BLaER1 (cell line): ENCODE results near the gene APBB1.

Source experiments
- H3K27ac ChIP-seq: shearing (Covaris generic); formaldehyde crosslinking; 2 replicates; pipeline ENCODE4 v1.8.1; 2022
- H3K27me3 ChIP-seq: shearing (Covaris generic); formaldehyde crosslinking; 2 replicates; pipeline ENCODE4 v1.8.1; 2022
- H3K36me3 ChIP-seq: shearing (Covaris generic); formaldehyde crosslinking; 2 replicates; pipeline ENCODE4 v1.8.1; 2022
- H3K4me1 ChIP-seq: shearing (Covaris generic); formaldehyde crosslinking; 2 replicates; pipeline ENCODE4 v1.8.1; 2022
- H3K4me2 ChIP-seq: shearing (Covaris generic); formaldehyde crosslinking; 2 replicates; pipeline ENCODE4 v1.8.1; 2022
- H3K4me3 ChIP-seq: shearing (Covaris generic); formaldehyde crosslinking; 2 replicates; pipeline ENCODE4 v1.8.1; 2022
- H3K9ac ChIP-seq: shearing (Covaris generic); formaldehyde crosslinking; 2 replicates; pipeline ENCODE4 v1.8.1; 2022
- H3K9me3 ChIP-seq: shearing (Covaris generic); formaldehyde crosslinking; 2 replicates; pipeline ENCODE4 v1.8.1; 2022
- H4K20me1 ChIP-seq: shearing (Covaris generic); formaldehyde crosslinking; 2 replicates; pipeline ENCODE4 v1.8.1; 2022
- Cebpa-rat ChIP-seq: shearing (Covaris generic); IDR thresholded peaks from 2 replicates; pipeline ENCODE4 v1.8.1; 2022

Gene APBB1

DNA sequence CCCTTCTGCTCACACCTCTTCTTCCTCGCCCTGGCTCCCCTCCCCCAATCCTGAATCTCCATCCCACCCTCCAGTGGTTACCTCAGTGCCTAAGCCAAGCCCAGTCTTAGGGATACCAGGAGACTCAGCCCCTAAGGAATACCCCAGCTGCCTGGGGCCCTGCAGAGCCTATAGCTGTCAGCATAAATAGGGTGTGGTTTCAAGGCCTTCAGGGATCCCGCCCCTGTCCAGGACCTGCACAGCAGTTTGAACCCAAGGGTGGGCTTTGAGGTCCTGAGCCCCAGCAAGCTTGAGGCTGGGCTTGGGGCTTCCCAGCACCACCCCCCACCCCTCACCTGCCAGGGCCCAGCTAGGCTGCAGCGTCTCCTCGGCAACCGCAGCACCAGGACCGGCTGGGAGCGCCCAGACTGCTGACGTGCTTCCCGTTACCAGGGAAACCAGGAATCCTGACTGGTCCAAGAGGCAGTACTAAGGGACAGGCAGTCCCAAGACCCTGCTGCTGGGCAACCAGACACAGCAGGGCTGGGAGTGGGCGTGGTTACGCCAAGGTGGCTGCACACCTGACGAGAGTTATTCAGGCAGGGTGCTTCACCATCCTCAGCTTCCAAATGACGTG lies 13.7 kb downstream of the APBB1 start:
- H3K9me3 ChIP-seq, result no peaks in the 10 kb centered on the region
- H3K27me3 ChIP-seq, result no peaks in the 10 kb centered on the region
- no peak overlapping the region for H3K27ac ChIP-seq
- no peak for TF ChIP-seq Cebpa-rat
- peaks cover 51% of the 10 kb centered on the region for H3K4me1 ChIP-seq
- H3K4me2 ChIP-seq, result peak overlapping the region; percentile 82
- peaks cover 20% of the 10 kb centered on the region for H3K36me3 ChIP-seq
- H3K9ac ChIP-seq, result no peak overlapping the region
- H4K20me1 ChIP-seq, result peaks cover 47% of the 10 kb centered on the region
- no peak overlapping the region for H3K4me3 ChIP-seq

DNA sequence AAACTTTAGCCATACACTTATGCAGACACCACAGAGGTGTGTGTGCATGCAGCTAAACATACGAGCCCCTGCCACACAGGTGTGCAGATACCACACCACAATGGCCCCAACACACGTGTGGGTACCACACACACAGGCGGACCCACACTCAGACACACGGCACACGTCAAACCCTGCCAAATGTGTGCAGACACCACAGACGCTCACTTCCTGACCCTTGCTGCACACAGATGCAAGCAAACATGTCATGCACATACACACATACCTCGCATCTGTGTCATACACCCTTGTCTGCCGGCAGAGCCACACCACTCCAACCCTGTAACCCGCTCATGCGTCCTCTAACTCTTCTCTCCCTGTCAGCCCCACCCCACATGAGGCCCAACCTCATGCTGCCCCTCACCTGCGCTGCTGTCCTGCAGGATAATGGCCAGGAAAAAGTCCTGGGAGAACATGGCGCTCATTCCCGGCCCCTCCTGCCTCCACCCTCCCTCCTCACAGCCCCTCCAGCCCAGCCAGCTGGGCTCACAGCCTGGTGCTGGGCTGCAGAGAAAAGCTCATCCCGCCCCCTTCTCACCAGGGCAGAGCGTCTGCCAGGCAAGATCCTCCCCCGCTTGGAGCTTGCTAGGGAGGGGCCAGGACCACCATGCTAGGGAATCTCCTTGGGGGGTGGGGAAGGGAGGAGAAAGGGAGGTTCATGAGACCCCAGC lies 14.4 kb downstream of the APBB1 start:
- Histone ChIP-seq H3K36me3 (peaks cover 16% of the 10 kb centered on the region), H3K4me3 (no peak overlapping the region), H3K4me2 (peak overlapping the region; percentile 82), H3K27ac (no peak overlapping the region), H3K9me3 (no peaks in the 10 kb centered on the region), H3K9ac (no peak overlapping the region), H4K20me1 (peaks cover 47% of the 10 kb centered on the region), H3K27me3 (no peaks in the 10 kb centered on the region), H3K4me1 (peaks cover 51% of the 10 kb centered on the region)
- TF ChIP-seq Cebpa-rat, result no peak

DNA sequence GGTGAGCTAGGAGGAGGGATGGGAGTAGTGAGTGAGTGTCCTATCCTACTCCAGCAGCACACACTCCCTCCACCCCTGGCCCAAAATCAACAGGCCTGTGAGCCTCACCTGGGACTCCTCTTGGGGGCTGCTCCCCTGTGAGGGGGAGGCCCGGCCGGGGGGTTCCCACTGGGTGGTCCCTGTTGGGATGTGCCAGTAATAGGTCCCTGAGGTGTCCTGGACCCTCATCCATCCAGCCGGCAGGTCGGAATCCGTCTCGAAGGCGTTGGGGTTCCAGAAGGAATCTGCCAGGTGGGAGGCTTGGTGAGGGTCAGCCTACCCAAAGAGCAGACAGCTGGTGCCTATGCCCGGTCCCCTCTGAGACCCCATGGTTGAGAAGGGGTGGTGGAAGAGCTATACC lies 15.4 kb downstream of the APBB1 start:
- no peak for TF ChIP-seq Cebpa-rat
- Histone ChIP-seq H4K20me1 (peaks cover 47% of the 10 kb centered on the region), H3K4me3 (no peak overlapping the region), H3K9me3 (no peaks in the 10 kb centered on the region), H3K4me1 (peaks cover 51% of the 10 kb centered on the region), H3K9ac (no peak overlapping the region), H3K36me3 (peaks cover 23% of the 10 kb centered on the region), H3K4me2 (peak overlapping the region; percentile 82), H3K27me3 (no peaks in the 10 kb centered on the region), H3K27ac (no peak overlapping the region)

- peaks cover 51% of the 10 kb centered on the region for H3K4me1 ChIP-seq
- H3K4me2 ChIP-seq, result peak overlapping the region; percentile 82
- no peaks in the 10 kb centered on the region for H3K9me3 ChIP-seq
- H3K36me3 ChIP-seq, result peaks cover 31% of the 10 kb centered on the region
- no peak for TF ChIP-seq Cebpa-rat
- peaks cover 47% of the 10 kb centered on the region for H4K20me1 ChIP-seq
- H3K27me3 ChIP-seq, result no peaks in the 10 kb centered on the region
- peak overlapping the region; percentile 32; the same call in 1 of the 2 replicates for H3K9ac ChIP-seq
- H3K4me3 ChIP-seq, result peak overlapping the region; percentile 18; the same call in 1 of the 2 replicates
- peak overlapping the region; percentile 48 for H3K27ac ChIP-seq
Measured at GRCh38 chr11:6402561-6402981, 16.3 kb downstream of the APBB1 start.

DNA sequence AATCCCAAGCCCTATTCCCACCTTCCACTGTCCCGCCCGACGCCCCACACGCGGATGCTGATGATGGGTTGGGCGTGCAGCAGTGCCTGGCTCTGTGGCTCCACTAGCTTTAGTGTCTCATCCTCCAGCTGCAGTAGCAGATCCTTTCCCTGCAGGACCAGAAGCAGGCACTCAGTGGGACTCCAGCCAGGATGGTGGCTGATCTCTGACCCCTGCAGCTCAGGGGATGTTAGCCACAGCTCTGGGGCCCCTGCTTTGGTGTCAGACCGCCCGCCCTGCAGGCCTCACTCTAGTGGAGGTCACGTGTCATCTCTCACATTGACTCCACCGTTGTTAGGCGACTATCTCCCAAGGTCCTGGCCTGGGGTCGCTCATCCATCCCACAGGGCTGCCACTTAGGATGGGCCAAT lies 16.8 kb downstream of the APBB1 start:
- Histone ChIP-seq H3K27ac (peak overlapping the region; percentile 48), H4K20me1 (peaks cover 45% of the 10 kb centered on the region), H3K4me3 (peak overlapping the region; percentile 18; the same call in 1 of the 2 replicates), H3K9ac (peak overlapping the region; percentile 32; the same call in 1 of the 2 replicates), H3K9me3 (no peaks in the 10 kb centered on the region), H3K27me3 (no peaks in the 10 kb centered on the region), H3K4me1 (peaks cover 51% of the 10 kb centered on the region), H3K36me3 (peaks cover 34% of the 10 kb centered on the region), H3K4me2 (peak overlapping the region; percentile 82)
- TF ChIP-seq Cebpa-rat, result no peak

GRCh38 chr11:6401464-6401863 lies 17.4 kb downstream of the APBB1 start:
- H3K4me3 ChIP-seq, result no peak overlapping the region
- TF ChIP-seq Cebpa-rat, result no peak
- H3K27ac ChIP-seq, result peak overlapping the region; percentile 48
- peaks cover 39% of the 10 kb centered on the region for H4K20me1 ChIP-seq
- no peaks in the 10 kb centered on the region for H3K27me3 ChIP-seq
- peaks cover 34% of the 10 kb centered on the region for H3K36me3 ChIP-seq
- no peak overlapping the region for H3K9ac ChIP-seq
- peak overlapping the region; percentile 82 for H3K4me2 ChIP-seq
- H3K4me1 ChIP-seq, result peaks cover 51% of the 10 kb centered on the region
- H3K9me3 ChIP-seq, result no peaks in the 10 kb centered on the region

- Histone ChIP-seq H3K27me3 (no peaks in the 10 kb centered on the region), H3K27ac (no peak overlapping the region; the same call in 1 of the 2 replicates), H3K9ac (no peak overlapping the region), H3K4me2 (peak overlapping the region; percentile 82), H3K4me3 (no peak overlapping the region), H3K4me1 (peaks cover 51% of the 10 kb centered on the region), H3K9me3 (no peaks in the 10 kb centered on the region), H3K36me3 (peaks cover 36% of the 10 kb centered on the region), H4K20me1 (peaks cover 31% of the 10 kb centered on the region)
- no peak for TF ChIP-seq Cebpa-rat
Measured at GRCh38 chr11:6400431-6401345, 18.2 kb downstream of the APBB1 start.

- no peaks in the 10 kb centered on the region for H3K9me3 ChIP-seq
- H3K36me3 ChIP-seq, result peaks cover 40% of the 10 kb centered on the region
- peaks cover under 1% of the 10 kb centered on the region; the same call in 1 of the 2 replicates for H4K20me1 ChIP-seq
- TF ChIP-seq Cebpa-rat, result no peak
- H3K4me2 ChIP-seq, result no peak overlapping the region
- H3K4me1 ChIP-seq, result peaks cover 21% of the 10 kb centered on the region
- H3K4me3 ChIP-seq, result no peak overlapping the region
- no peaks in the 10 kb centered on the region for H3K27me3 ChIP-seq
- no peak overlapping the region for H3K27ac ChIP-seq
- no peak overlapping the region for H3K9ac ChIP-seq
Measured at GRCh38 chr11:6397636-6398035, 21.3 kb downstream of the APBB1 start.

DNA sequence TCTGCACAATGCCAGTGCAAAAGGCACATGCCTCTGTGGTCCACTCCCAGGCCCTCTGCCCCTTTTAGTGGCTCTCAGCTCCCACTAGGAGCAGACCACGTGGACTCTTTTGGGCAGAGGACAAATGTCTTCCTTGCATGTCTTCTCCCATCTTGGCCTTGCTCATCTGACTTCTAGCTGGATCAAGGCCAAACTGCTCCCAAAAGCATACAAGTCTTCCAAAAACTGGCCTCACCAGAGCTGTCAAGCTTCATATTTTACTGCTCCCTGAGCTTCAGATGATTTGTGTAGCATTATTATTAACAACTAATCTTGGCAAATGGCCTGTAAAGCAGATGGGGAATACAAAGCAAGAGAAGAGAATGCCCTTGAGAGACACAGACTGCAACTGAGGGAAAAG lies 21.7 kb downstream of the APBB1 start:
- Histone ChIP-seq H3K4me1 (peaks cover 16% of the 10 kb centered on the region), H3K4me2 (no peak overlapping the region), H3K27ac (no peak overlapping the region), H3K9me3 (no peaks in the 10 kb centered on the region), H3K4me3 (no peak overlapping the region), H3K27me3 (no peaks in the 10 kb centered on the region), H3K9ac (no peak overlapping the region), H3K36me3 (peaks cover 40% of the 10 kb centered on the region), H4K20me1 (no peaks in the 10 kb centered on the region)
- TF ChIP-seq Cebpa-rat, result no peak
